Fibroblast of skin of back (primary cell): ENCODE data around the gene MTX3. TPM values are rescaled to one million over a fixed set of nuclear protein-coding genes. Genes with fewer than 3 reads are reported as not detected.

ENCODE experiments used
- DNase-seq: peaks from one replicate; pipeline ENCODE4 v3.0.0-alpha.2; 2013
- polyA plus RNA-seq, 2 experiments: library from polyadenylated mRNA; unstranded; fragments of 120-200 nt; gene quantifications; one replicate each; pipeline ENCODE4 v1.2.1, GENCODE V29; 2013; ENCODE audit not compliant: insufficient read length in 2 of 2

The MTX3 gene
- 5.6 TPM for polyA plus RNA-seq (2013, experiment 1 of 2; ENCODE audit: insufficient read length)
- polyA plus RNA-seq (2013, experiment 2 of 2; ENCODE audit: insufficient read length): 6.6 TPM

DNA sequence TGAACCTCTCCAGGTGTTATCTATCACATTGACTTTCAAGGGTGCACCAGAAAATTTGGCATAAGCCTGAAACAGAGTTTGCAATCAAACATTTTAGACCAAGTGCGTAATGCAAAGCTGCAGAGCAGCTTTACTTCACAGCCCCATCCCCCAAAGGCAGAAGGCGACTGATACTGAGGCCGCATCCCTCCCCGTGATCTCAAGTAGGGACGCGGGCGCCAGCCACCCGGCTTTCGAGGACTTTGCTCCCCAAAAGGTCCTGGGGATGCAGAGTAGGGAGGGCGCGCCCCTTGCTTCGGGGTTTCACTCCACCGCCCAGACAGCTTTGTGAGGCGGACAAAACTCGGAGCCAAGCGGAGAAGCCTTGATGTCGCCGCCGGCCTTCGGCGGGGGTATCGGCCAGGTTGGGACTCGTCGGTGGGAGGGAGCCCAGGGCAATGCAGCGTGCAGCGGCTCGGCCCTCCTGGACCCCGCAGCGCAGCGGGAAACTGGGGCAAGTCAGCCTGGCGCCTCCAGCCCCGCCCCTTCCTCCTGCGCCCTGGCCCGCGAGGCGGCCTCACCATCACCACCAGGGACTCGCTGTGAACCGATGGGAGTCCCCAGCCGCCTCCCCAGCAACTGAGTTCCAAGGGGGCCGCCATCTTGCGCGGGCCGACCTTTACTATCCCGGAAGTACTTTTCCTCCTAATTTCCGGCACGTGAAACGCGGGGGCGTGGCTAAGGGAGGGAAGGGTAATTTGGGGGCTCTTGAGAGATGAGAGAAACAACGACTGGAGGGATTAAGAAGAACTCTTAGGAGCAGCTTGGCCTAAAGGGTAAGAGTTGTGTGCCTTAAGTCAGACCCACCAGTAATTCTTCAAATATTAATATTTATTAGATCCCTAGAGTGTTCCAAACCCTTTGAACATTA is at the start of gene MTX3:
MTX3 (minus strand) TSS at position 665 of the 910 bp plus-strand sequence; CDS start at position 641, 24 bp downstream.
- DNase-seq: peak; percentile 89

DNA sequence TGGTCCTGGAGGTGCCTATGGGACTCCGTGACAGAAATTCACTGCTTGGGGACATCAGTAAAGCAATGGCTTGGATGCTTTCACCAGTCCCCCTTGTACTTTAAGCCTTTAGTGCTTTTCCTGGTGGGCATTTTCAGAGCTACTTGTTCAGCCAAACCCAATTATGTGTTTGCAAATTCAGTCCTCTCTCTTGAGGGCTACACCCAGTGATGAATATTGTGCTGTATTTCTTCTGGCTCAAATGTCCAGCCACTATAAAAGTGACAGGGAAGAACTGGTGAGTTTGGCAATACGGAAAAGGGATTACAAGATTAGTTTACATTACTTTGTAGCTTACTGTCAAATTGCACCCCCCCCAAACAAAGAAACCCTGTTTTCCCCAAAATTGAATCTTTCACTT is 48.6 kb upstream of the MTX3 start:
- DNase-seq: no peak

- DNase-seq: no peak
Measured at GRCh38 chr5:80037366-80037765, 46.3 kb upstream of the MTX3 start.

GRCh38 chr5:80036615-80037014 is 45.6 kb upstream of the MTX3 start:
- DNase-seq: no peak

DNA sequence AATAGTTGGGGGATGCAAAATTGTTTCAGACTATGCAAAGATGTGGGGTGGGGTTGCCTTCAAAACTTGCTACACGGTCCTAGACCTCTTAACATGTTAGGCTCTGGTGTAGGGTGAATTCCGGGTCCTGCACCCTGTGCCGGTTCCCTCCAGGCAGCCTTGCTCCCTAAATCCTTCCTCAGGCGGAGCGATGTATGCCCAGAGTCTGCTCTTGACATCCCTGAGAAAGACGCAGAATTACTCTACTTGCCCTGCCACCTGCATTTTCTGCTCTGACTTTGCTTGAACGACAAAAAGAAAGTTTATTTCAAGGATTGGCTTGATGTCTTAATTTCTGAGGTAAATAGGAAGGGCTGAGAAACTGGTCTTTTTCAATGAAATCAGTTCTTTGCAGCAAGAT is 44.8 kb upstream of the MTX3 start:
- no peak for DNase-seq

DNA sequence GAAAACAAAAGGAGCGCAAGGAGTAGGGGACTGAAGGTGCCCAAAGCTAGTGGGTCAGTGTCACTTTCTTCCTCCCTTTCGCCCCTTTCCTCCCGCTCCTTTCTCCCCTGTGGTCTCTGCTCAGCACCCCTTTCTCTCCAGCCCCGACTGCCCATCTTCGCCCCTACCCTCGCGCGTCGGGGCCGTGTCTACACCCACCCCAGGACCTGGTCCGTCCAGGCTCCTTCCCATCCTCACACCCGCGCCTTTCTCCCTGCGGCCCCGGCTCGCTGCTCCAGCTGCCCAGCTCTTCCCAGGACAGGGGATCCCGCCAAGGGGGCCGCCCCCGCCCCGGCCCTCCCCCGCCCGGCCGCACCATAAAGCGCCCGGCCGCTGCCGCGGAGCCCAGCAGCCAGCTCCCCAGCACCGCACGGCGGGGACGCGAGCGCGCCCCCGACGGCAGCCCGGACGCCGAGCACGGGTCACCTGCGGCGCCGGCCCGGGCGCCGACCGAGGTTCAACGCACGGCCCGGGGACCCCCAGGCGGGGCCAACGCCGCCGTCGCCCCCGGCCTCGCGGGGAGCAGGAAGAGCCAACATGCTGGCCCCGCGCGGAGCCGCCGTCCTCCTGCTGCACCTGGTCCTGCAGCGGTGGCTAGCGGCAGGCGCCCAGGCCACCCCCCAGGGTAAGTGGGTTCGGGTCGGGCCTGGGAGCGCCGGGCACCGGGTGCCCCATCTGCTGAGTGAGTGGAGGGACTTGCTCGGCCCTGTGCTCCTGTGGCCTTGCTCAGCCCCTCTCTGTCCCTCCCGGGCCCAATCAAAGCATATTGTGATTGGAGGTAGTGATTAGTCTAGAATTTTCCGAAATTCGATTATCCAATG is 44.1 kb upstream of the MTX3 start, which contains the start of gene THBS4:
THBS4 (plus strand) TSS at position 387 of the 860 bp plus-strand sequence; CDS start at position 577, 190 bp downstream.
- DNase-seq: no peak

DNA sequence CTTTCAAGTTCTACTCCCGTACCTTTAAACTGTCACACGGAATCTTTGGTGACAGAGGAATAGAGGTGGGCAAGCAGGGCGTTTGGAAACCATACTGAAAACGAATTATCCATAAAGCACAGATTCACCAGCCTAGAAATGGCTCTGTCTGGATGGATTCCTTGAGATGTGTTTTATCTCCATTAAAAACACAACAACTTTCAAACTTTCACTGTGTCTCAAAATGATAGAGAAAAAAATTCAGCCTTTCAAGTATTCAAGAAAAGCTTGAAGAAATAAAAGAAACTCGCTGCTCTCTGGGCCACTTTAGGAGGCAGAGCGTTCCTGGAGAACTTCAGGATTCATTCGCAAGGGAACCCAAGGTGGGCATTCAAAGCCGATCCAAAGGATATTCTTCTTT is 43.5 kb upstream of the MTX3 start:
- no peak for DNase-seq

DNA sequence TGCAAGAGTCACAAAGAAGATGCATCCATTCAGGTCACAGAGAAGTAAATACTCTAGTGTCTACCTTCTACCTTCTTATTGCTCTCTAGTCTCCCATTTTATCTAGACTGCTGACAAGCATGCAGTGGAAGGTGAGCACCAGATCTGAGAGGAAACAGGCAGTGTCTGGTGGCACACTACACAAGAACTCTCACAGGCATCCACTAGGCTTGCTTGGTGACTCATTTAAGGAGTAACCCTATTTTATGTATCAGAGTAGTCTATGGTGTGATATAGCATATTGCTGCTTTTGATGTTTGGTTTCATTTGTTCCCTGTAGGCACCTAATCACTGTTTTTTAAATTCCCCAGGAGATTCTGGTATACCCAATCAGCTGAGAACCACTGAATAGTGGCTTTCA is 42.5 kb upstream of the MTX3 start:
- no peak for DNase-seq

- no peak for DNase-seq
Measured at GRCh38 chr5:80031109-80031508, 40.0 kb upstream of the MTX3 start.

DNA sequence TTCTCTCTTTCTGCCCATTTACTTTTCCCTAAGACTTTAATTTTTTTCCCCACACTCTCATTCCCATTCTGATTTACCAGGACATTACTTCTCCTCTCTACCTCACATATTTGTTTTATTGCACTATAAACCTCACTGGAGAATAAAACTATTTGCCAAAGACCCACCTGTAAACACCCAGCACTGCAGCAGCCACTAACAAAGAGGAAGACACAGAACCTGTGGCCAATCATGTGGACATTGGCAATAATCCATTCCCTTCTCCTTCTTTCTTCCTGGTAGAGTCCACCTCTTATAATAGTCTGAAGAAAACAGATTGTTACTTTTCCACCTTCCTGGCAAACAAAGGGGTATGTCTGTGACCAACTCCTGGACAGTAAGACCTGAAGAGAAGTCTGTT is 35.8 kb upstream of the MTX3 start:
- no peak for DNase-seq

- no peak for DNase-seq
Measured at GRCh38 chr5:80025069-80025468, 34.0 kb upstream of the MTX3 start.

- no peak for DNase-seq
Measured at GRCh38 chr5:80010754-80011392, 19.8 kb upstream of the MTX3 start.

DNA sequence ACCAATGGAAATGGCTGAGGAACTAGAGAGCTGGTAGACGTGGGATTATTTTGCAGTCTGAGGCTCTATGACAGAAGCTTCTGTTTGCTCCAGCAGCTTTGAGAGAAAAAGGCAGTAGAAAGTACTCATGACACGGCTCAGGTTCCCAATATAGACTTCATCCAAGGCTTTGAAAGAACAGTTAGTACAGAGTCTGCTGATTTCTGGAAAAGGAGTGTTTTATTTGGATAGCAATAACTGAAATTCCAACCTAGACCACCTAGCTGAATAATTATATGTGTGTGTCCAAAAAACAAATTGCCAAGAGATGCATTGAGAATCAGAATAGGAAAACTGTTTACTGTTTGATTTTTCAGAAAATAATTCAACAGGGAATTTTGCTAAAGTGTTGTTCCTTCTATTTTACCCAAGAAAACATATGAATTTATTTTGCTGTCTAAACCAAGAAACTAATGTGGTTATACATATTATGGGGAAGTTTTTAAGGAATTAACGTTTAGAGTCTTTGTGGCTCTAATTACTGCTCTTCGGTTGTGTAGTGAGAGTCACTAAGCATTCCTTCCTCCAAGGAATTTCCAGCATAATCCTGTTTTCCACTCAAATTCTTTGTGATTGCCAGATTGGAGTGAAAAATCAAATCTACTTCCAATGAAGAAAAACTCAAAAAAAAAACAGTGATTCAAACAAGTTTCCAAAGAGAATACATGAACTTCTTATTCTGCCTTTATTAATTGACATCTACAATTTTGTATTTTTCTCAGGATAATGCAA is 18.1 kb upstream of the MTX3 start:
- no peak for DNase-seq

DNA sequence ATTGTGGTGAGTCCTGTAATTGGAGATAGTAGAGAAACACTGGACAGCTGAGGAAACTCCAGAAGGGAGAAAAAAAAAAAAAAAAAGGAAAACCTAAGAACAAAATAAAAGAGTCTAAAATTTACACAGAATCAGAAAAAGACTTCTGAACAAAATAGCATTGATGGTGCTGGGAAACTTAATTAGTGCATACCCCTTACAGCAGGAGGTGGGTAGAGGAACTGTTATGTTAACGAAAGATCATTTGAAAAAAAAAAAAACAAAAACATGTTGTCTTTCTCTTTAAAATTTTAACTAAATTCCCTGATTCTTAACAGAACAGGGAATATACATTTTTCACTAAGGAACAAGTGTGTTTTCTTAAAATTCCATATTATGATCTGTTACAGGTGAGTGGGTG is 11.6 kb upstream of the MTX3 start:
- DNase-seq: no peak

DNA sequence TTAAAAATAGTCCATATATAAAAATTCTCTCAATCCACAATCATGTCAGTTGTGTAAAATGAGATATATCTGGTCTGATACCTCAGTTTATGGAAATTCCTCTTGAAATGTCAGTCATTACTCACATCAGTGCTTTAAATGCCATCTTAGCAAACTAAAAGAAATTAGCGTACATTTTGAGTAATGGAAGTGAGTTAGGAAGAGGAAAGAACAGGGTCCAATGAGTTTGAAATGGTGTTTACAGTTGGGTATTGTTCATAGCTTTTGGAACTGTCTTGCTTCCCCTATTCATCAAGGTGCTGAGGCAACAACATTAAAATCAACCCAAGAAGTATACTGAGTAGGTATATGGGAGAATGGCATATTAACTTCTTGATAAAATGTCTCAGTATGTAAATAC is 8.7 kb upstream of the MTX3 start:
- DNase-seq: no peak

DNA sequence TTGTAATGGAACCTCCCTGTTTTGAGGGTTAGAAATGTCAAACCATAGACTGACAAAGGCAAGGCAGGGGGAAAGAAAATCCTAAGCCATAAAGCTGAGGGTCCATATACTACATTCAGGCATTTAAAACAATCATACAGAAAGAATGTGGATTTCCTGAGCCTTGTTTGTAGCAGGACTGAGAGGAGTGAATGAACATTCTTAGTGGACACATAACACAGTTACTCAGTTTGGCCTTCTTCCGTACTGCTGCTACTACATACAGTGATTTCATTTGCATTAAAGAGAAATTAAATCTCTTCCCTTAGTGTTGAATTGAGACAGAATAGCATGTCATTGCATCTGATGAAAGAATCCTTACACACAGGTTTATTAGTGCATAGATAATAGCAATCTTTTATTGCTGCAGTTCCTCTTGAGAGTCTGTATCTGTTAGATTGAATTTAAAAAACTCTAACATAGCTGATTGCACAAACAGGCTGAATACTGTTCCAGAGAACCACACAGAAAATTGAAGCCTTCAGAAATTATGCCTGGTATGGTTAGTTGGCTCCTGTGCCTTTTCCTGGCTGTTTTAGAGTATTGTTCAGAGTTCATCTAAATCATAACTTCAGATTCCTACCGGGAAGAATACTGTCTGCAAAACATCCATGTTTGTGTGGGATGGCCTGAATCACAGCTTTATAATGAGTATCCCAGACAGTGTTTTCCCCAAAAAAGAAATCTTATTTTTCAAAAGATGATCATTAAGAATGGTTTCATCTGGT is 2.0 kb upstream of the MTX3 start:
- no peak for DNase-seq

GRCh38 chr5:79990205-79990597 is 861 bp downstream of the MTX3 start:
- DNase-seq: no peak

DNA sequence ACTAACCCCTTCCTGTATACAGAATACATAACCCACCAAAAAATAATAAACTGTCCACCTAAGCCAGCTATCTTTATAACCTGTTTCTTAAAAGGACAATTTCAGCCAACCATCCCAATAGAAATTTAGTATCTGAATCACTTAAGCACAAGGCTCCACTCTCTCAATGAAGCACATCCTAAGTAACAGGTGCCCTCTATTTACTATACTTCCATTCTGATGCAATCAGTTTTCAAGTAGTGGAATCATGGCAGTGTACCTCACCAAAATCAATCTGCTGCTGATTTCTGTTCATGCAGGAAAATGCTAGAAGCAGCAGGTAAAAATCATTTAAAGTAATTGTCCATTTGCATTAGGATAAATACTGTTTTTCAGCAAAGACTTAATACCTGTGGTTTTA is 4.8 kb downstream of the MTX3 start:
- DNase-seq: no peak

- no peak for DNase-seq
Measured at GRCh38 chr5:79985288-79985687, 5.8 kb downstream of the MTX3 start.

GRCh38 chr5:79984363-79984762 is 6.7 kb downstream of the MTX3 start:
- no peak for DNase-seq

DNA sequence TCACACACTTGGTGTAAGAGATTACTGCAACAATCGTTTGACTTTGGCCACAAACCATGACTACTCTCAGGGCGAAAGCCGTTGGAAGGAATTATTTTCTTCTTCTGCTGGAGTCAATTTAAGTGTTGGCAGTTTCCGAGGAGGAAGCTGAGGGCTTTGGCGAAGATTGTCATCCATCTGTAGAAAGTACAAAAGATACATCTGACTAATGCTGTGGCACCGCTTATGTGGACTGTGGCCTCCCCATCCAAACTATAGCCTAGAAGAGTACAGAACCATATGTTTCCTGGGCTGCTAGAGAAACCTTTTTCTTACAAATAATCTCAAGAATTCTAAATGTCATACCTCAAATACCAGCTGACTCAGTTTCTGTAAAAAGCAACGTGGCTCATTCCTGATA is 7.4 kb downstream of the MTX3 start:
- DNase-seq: no peak
